ENCODE data around the gene GRIN1.
A peak's percentile ranks its signal among the peaks of the same experiment; 100 is the strongest.

GRIN1 gene

GRCh38 chr9:137198051-137198901 is 59.3 kb downstream of the GRIN1 start:
- no peak for DNase-seq

- DNase-seq = peak in 1 of 2 experiments; percentile 51
Observed at GRCh38 chr9:137198902-137199283, 59.9 kb downstream of the GRIN1 start.

- DNase-seq = no peak
Observed at GRCh38 chr9:137199411-137200121, 60.6 kb downstream of the GRIN1 start.

- DNase-seq = peak; percentile 97 to 98
Observed at GRCh38 chr9:137200311-137201204, 61.6 kb downstream of the GRIN1 start, which contains the start of gene TPRN. Gene TPRN (minus strand): TSS chr9:137200741. CDS start chr9:137200711, 30 bp downstream.

GRCh38 chr9:137201205-137201868 is 62.4 kb downstream of the GRIN1 start:
- DNase-seq = no peak

- DNase-seq = no peak
Observed at GRCh38 chr9:137202966-137203365, 64.0 kb downstream of the GRIN1 start.

GRCh38 chr9:137204731-137205125 is 65.8 kb downstream of the GRIN1 start:
- DNase-seq = no peak

- peak in 1 of 2 experiments; percentile 71 for DNase-seq
Observed at GRCh38 chr9:137205126-137206069, 66.4 kb downstream of the GRIN1 start, which contains the start of the genes NDOR1 and TMEM203. Gene NDOR1 (plus strand): TSS chr9:137205700. CDS start chr9:137205778, 78 bp downstream. Gene TMEM203 (minus strand): TSS chr9:137205648. CDS start chr9:137205414, 234 bp downstream.

- DNase-seq = no peak
Observed at GRCh38 chr9:137206602-137207001, 67.6 kb downstream of the GRIN1 start.

- DNase-seq = no peak
Observed at GRCh38 chr9:137211532-137211931, 72.6 kb downstream of the GRIN1 start.

- no peak for DNase-seq
Observed at GRCh38 chr9:137212520-137212919, 73.6 kb downstream of the GRIN1 start.

- DNase-seq = no peak
Observed at GRCh38 chr9:137213160-137214060, 74.5 kb downstream of the GRIN1 start.

GRCh38 chr9:137214620-137215019 is 75.7 kb downstream of the GRIN1 start:
- DNase-seq = no peak

- no peak for DNase-seq
Observed at GRCh38 chr9:137215196-137215986, 76.4 kb downstream of the GRIN1 start.

- no peak for DNase-seq
Observed at GRCh38 chr9:137216188-137216965, 77.4 kb downstream of the GRIN1 start.

- DNase-seq = no peak
Observed at GRCh38 chr9:137217276-137218211, 78.6 kb downstream of the GRIN1 start.

GRCh38 chr9:137218212-137218753 is 79.3 kb downstream of the GRIN1 start:
- DNase-seq = no peak
